Measurements from ENCODE around the gene EDIL3. TPM values are rescaled to one million over a fixed set of nuclear protein-coding genes. Genes with fewer than 3 reads are reported as not detected.

Gene EDIL3
- total RNA-seq, 2 experiments from 2014 or later: not detected

DNA sequence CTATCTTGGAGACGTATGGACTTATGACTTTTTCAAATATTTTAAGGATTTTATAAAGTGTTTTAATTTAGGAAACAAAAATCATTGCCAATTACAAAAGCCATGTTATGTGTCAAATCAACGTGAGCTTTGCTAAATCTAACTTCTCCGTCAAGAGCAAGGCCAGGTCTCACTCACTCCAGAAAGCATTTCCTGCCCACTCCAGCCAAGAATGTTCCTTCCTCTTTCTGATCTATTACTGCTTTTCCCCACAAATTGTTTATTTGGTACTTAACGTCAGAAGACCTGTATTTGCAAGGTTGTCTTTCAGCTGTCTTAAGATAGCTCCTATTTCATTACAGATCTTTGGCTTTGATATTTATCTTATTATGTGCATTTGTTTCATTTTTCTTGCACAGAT, 470.5 kb downstream of the EDIL3 start:
- H3K27me3 Mint-ChIP-seq: no peaks in the 10 kb centered on the region
- no peaks in the 10 kb centered on the region for H3K36me3 Mint-ChIP-seq (ENCODE audit: low read depth)
- ATAC-seq (ENCODE audit: poor library complexity) (no peak), DNase-seq (no peak)
- Histone ChIP-seq H3K27me3 (ENCODE audit: control insufficient read depth in 1 of 2, insufficient read depth in 2 of 2, low read length in 2 of 2) (no peaks in the 10 kb centered on the region), H3K36me3 (ENCODE audit: insufficient read depth, low read length) (no peaks in the 10 kb centered on the region), H3K4me3 (ENCODE audit: low read length) (no peak overlapping the region), H3K27ac (ENCODE audit: low read depth in 1 of 2, low read length in 2 of 2) (no peak overlapping the region), H3K4me1 (ENCODE audit: insufficient read depth, low read length) (no peaks in the 10 kb centered on the region), H3K9me3 (ENCODE audit: control insufficient read depth in 1 of 2, insufficient read depth in 1 of 2, low read length in 2 of 2) (no peaks in the 10 kb centered on the region)
- H3K9me3 Mint-ChIP-seq: no peaks in the 10 kb centered on the region
- H3K4me3 Mint-ChIP-seq: no peak overlapping the region
- ChIA-PET CTCF (no interaction called here), POLR2A (no interaction called here)
- no peak overlapping the region for H3K27ac Mint-ChIP-seq
- TF ChIP-seq, protein P1, sequence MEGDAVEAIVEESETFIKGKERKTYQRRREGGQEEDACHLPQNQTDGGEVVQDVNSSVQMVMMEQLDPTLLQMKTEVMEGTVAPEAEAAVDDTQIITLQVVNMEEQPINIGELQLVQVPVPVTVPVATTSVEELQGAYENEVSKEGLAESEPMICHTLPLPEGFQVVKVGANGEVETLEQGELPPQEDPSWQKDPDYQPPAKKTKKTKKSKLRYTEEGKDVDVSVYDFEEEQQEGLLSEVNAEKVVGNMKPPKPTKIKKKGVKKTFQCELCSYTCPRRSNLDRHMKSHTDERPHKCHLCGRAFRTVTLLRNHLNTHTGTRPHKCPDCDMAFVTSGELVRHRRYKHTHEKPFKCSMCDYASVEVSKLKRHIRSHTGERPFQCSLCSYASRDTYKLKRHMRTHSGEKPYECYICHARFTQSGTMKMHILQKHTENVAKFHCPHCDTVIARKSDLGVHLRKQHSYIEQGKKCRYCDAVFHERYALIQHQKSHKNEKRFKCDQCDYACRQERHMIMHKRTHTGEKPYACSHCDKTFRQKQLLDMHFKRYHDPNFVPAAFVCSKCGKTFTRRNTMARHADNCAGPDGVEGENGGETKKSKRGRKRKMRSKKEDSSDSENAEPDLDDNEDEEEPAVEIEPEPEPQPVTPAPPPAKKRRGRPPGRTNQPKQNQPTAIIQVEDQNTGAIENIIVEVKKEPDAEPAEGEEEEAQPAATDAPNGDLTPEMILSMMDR (IDR thresholded peaks at IDR 0.05): no peak
- intact Hi-C loops (cut with DNase I, micrococcal nuclease): no loop called here
- H3K4me1 Mint-ChIP-seq (ENCODE audit: low read depth): no peaks in the 10 kb centered on the region

- Histone ChIP-seq H3K27me3 (ENCODE audit: control insufficient read depth in 1 of 2, insufficient read depth in 2 of 2, low read length in 2 of 2) (no peaks in the 10 kb centered on the region), H3K9me3 (ENCODE audit: control insufficient read depth in 1 of 2, insufficient read depth in 1 of 2, low read length in 2 of 2) (no peaks in the 10 kb centered on the region), H3K27ac (ENCODE audit: low read depth in 1 of 2, low read length in 2 of 2) (no peak overlapping the region), H3K4me1 (ENCODE audit: insufficient read depth, low read length) (no peaks in the 10 kb centered on the region), H3K36me3 (ENCODE audit: insufficient read depth, low read length) (no peaks in the 10 kb centered on the region), H3K4me3 (ENCODE audit: low read length) (no peak overlapping the region)
- no peaks in the 10 kb centered on the region for H3K4me1 Mint-ChIP-seq (ENCODE audit: low read depth)
- no peaks in the 10 kb centered on the region for H3K36me3 Mint-ChIP-seq (ENCODE audit: low read depth)
- ATAC-seq (ENCODE audit: poor library complexity): no peak
- TF ChIP-seq, protein P1 (IDR thresholded peaks at IDR 0.05): no peak
- intact Hi-C loops (cut with DNase I, micrococcal nuclease): no loop called here
- no peaks in the 10 kb centered on the region for H3K27me3 Mint-ChIP-seq
- H3K9me3 Mint-ChIP-seq: no peaks in the 10 kb centered on the region
- ChIA-PET CTCF (no interaction called here), POLR2A (no interaction called here)
- no peak overlapping the region for H3K27ac Mint-ChIP-seq
- no peak for DNase-seq
- H3K4me3 Mint-ChIP-seq: no peak overlapping the region
Measured at GRCh38 chr5:83913593-83913992, 471.1 kb downstream of the EDIL3 start.

GRCh38 chr5:83911367-83911919, 473.2 kb downstream of the EDIL3 start:
- ATAC-seq (ENCODE audit: poor library complexity) (no peak), DNase-seq (no peak)
- no peak overlapping the region for H3K4me3 Mint-ChIP-seq
- no peaks in the 10 kb centered on the region for H3K9me3 ChIP-seq (ENCODE audit: control insufficient read depth in 1 of 2, insufficient read depth in 1 of 2, low read length in 2 of 2)
- no peaks in the 10 kb centered on the region for H3K36me3 Mint-ChIP-seq (ENCODE audit: low read depth)
- no peaks in the 10 kb centered on the region for H3K4me1 ChIP-seq (ENCODE audit: insufficient read depth, low read length)
- POLR2A ChIA-PET: no interaction called here
- H3K4me3 ChIP-seq (ENCODE audit: low read length): no peak overlapping the region
- no peaks in the 10 kb centered on the region for H3K9me3 Mint-ChIP-seq
- H3K27me3 ChIP-seq (ENCODE audit: control insufficient read depth in 1 of 2, insufficient read depth in 2 of 2, low read length in 2 of 2): no peaks in the 10 kb centered on the region
- CTCF ChIA-PET: interaction anchor here (0.6 kb wide), 1 partner anchor 569 kb away, joined by 3 read pairs; no protein-coding TSS in a partner anchor
- no peaks in the 10 kb centered on the region for H3K36me3 ChIP-seq (ENCODE audit: insufficient read depth, low read length)
- TF ChIP-seq, protein P1 (IDR thresholded peaks at IDR 0.05): no peak
- H3K4me1 Mint-ChIP-seq (ENCODE audit: low read depth): no peaks in the 10 kb centered on the region
- H3K27ac Mint-ChIP-seq: no peak overlapping the region
- H3K27ac ChIP-seq (ENCODE audit: low read depth in 1 of 2, low read length in 2 of 2): no peak overlapping the region
- no peaks in the 10 kb centered on the region for H3K27me3 Mint-ChIP-seq
- intact Hi-C loops (cut with DNase I, micrococcal nuclease): no loop called here

All from CD4-positive, alpha-beta T cell (primary cell).